GM19239 (cell line): ENCODE data around the gene POLR1A.
A peak's percentile ranks its signal among the peaks of the same experiment; 100 is the strongest.

Experiments used
- DNase-seq: peaks from one replicate; pipeline ENCODE4 v3.0.0; 2011; ENCODE audit warnings: low spot score; ENCODE audit not compliant: insufficient read length
- FAIRE-seq: peaks from 2 replicates; lab custom pipeline; 2011; peaks lifted over from hg19 to GRCh38; lab: Jason Lieb, UNC

Gene POLR1A

DNA sequence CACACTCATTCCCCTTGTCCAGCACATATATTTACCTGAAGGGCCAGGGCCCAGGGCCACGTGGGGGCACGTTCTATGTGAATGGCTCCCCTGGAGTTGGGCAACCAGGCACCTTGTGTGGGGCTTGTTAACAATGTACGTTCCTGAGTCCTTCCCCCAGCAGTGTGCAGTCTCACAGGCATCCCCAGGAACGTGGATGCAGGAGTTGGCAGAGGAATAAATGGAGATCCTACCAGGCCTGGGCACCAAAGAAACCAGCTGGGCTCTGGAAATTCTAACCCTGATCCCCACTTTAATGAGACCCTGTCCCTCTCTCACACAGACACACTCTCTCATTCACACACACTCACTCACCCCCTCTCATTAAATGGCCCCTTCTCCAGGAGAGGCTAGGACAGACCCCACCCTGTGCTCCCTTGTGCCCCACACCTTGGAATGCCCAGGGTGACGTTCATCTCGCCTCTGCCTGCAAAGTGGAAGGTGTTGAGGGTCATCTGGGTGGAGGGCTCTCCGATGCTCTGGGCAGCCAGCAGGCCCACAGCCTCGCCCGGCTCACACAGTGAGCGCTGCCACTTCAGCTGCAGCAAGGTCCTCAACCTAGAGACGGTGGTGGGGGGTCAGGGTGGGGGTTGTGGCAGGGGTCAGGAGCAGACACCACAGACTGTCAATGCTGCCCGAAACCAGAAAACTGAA lies 65.6 kb downstream of the POLR1A start:
- FAIRE-seq (no peak), DNase-seq (no peak)

DNA sequence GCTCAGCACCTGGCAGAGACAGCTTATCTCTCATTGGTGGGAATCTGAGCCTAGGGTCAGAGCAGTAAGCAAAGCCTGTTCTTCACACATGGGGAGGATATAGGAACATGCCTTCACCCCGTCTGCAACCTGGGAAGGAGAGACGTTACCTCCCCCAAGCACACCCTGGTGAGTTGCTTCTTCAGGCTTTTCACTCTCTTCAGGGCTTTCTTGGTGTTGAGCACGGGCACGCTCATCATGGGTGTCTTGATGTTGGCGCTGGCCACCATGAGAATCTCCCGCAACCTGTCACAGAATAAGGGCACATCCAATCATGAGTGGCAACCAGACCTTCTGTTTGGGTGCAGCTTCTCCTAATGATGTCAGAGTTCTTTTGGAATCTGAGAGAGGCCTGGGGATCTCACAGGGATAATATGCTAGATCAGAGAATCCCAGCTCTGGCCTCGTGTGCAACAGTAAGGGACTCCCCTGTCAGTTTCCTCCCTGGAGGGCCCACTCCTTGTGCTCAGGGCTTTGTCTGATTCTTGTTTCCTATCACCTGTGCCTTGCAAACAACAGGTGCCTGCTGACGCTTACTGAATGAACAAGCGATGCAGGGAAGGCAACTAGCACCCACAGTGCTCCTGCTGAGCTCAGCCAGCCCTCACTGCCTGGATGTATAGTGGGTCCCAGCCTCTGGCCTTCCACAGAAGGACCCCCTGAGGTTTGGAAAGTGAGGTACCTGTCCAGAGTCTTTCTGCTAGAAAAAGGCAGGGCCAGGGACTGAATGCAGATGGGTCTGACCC lies 66.3 kb downstream of the POLR1A start:
- DNase-seq (no peak), FAIRE-seq (peak; percentile 33)

DNA sequence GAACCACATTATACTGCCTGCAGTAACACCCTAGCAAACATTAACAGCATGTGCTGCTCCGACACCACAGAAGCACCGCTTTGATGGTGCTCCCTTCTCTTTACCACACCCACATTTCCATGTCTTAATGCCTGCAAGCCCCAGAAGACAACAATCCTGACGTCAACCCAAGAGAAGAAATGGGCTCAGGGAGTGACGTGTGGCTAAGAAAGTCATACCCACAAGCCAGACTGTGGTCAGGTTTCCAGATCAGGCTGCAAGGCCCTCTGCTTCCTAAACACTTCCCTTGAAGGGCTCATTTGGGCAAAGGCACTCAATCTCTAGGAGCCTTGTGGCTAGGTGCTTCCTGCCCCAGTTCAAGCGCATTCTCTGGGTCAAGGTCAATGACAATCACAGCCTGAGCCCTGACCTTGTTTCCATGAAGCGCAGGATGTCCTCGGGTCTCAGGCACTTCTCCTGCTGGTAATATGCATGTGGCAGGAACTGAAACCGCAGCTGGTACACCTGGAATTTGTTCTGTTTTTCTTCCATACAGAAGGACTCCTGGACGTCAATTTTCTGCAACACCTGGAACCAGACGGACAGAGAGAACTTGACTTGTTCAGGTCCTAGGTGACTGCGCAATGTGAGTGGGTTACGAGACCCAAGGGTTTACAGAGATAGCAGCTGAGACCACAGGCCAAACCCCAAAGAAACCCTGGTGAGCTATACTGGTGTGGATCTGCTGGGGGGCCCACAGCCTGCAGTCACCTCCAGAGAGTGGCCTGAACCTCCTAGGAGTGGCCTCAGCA lies 67.2 kb downstream of the POLR1A start:
- FAIRE-seq (peak; percentile 96), DNase-seq (peak; percentile 46)

DNA sequence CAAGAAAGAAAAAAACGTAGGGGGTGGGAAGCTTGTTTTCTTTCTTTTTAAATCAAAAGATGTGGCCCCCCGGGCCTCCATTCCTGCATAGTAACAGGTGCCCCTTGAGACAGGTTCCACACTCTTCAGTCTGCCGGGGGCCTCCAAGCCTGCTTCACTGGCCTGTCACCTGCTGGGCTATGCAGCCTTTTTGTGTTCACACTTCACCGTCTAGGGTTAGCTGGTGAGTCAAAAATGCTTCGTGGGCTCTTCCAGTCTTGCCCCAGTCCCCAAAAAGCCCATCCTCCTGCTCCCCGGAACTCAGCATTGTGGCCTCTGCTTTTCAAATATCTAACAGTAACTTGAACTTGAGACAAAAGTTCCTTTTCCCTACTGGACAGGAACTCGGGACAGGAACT lies 67.9 kb downstream of the POLR1A start:
- DNase-seq: no peak
- no peak for FAIRE-seq

DNA sequence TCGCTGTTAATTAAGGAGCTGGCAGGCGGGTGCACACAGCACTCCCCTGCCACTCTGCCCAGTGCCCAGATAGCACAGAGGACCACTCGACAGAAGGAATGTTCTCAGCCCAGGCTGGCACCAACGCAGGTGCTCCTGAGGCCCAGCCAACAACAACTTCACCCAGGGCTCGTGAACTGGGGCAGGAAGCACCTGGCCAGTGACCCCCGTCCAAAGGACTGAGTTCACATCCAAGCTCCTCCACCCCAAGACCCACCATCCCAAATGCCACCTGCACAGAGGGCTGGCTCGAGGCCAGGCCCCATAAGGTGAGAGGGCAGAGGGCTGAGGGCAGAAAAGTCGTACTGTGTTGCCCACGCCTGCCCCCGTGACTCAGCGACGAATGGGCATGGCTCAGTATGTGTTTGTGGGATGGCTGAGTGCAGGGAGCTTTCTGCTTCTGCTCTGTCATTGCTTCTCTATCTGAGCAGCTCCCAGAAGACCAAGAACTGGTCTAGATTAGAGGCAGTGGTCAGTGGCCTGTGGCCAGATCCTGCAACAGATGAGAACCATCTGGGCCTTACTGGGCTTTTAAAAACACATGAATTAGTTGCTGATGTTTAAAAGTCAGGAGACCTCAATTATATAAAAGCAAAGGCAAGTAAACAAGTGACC lies 68.4 kb downstream of the POLR1A start:
- no peak for FAIRE-seq
- no peak for DNase-seq

DNA sequence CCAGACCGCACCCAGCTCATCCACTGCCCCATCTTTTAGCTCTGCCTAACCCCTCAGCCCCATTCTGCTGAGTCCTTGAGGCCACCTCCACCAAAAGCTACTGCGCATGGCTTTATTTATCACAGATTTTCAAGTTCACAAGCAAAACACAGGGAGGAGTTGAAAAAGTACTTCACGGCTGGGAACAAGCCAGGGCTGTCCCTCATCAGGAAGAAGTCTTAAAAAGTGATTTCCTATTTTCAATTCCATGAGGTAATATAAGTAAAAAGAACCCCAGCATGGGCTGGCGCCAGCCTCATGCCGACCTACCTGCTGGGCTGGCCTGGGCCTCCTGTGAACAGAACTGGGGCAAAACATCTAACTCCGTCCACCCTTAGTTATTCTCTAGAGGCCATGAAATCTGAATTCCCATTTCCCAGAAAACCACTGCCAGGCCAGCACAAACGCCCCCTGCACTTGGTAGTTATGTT lies 69.0 kb downstream of the POLR1A start:
- FAIRE-seq: no peak
- no peak for DNase-seq

DNA sequence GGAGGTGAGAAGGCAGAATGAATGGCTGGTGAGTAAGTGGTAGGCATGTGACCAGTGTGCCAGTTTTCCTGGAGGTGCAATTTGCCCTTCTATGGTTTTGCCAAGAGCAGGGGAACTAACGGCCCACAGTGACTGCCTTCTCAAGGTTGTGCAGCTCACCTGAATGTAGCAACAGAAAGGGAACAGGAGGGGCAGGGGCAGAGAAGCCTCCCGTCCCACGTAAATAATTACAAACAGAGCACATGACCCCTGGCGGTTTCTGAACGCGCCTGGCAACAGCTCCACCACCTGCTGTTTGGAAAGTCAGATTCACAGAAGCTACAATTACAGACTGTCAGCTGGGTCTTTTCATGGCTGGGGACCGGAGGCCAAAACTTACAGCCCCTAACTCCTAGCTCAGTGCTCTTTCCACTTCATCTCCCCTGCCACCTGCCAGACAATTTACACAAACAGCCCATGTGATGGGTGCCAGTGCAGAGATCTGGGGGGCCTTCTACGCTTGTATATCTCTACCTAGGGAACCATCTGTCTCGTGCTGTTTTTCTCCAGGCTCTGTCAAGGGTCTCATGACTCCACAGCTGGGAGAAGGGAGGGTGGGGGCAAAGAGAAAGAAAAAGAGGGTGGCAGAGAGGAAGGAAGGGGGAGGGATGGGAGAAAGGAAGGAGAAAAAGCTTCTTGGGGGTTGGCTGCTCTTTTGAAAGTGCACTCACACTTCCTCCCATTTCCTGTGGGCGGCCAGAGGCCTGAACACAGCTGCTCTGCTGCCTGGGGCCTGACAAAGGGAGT lies 69.6 kb downstream of the POLR1A start:
- FAIRE-seq (peak; percentile 99), DNase-seq (peak; percentile 87)

DNA sequence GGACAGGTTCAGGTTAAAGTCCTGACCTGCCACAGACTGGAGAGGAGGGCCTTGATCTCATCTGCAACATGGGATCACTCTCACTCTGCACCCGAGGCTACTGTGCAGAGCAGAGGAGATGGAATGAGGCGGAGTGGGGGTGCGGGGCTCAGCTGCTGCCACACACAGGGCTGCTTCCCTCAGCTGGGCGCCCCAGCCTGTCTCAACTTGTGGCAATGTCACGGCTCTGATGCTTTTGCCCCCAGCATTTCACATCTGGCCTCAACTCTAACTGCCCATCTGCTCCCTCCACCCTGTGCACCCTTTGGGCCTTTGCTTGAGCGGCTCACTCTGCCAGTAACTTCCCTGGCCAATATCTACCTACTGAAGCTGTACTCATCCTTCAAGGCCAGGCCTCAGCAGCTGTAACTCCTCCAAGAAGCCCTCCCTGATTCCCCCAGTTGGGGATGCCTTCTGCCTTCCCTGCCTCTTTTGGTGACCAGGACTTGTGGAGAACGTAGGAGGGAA lies 70.3 kb downstream of the POLR1A start:
- no peak for DNase-seq
- FAIRE-seq: no peak

DNA sequence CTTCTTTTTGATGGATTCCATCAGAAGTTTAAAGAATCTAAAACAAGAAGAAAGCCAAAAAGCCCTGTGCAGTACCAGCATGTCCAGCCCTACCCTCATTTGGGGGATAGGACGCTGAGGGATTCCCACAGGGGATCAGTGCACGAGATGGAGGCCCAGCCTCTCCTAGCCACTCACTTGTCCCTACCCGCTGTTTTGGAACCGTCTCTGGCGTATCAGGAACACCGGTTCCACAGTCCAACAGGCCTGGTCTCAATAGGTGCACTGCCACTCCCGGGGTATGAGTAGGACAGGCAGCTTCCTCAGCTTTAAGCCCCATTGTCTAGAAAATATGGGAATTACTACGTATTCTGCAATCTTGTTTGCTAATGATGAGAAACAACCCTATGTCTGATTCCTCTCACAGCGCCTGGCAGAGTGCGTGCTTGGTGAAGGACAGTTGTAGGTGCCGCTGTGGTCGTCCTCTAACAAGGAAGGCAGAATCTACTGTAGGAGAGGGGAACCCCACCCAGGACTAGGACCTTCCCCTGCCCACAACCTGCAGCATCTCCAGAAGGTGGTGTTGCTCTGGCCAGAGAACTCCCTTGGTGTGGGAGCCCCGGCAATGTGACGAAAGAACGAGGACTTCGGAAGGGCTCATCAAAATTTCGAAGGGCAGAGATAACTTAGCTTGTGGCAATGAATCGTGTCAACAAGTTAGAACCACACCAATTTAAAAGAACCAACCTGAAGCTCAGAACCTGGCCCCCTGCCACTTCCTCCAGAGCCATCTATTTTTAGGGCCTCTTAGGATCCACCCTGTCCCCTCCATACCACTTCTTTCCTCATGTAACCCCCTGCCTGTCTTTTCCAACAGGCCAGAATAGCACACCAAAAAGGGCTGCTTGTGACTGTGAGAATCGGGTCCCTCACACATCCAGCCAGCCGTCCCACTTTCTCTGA lies 71.7 kb downstream of the POLR1A start:
- FAIRE-seq (no peak), DNase-seq (no peak)

DNA sequence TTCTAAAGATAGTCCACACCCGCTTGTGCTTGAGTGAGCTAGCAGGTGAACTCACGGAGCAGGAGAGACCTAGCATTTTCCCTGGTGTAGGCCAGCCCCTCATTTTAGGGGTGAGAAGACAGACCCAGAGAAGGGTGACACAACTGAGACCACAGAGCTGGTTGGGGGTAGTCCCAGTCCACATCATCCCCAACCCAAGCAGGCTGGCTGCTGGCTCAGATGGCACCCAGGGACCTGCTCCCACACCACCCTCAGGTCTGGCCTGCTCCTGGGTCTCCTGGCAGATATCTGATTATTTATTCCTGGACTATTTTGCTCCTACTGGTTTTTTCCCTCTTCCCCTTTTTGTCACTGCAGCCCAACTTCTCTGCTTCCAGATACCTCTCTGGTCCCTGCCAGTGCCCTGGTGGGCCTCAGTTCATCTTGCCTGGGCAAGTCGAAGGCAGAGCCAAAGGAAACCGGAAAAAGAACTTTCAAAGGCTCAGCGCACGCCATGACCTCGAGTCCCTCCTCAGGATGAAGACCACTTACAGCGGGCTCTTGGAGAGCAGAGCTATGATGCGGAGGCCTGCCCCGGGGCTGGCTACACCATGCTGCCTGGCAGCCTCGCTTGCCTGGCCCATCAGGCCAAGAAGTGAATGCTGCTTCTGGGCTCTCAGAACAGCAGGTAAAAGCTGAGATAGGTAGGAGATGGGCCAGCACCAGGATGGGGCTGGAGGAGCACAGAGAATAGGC lies 72.7 kb downstream of the POLR1A start:
- FAIRE-seq: no peak

DNA sequence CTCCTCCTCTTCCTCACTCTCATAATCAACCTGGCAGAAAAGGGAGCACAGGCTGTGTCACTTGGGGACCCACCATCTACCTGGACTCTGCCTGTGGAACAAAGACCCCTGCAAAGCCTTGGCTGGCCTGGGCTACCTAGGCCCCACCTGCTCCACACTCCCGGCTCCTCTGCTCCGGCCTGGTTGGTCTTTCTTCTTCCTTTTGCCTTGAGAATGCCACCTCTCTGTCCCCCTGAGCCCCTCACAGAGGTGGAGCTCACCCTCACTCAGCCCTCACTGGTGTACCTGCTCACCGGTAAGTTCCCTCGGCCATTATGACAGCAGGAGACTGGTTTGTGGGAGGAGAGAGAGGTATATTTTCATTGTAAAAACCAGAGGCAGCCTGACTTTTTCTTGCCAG lies 74.1 kb downstream of the POLR1A start:
- no peak for FAIRE-seq
- DNase-seq: no peak

More for the DNA sequence above, 72.7 kb downstream of the POLR1A start:
- no peak for DNase-seq

DNA sequence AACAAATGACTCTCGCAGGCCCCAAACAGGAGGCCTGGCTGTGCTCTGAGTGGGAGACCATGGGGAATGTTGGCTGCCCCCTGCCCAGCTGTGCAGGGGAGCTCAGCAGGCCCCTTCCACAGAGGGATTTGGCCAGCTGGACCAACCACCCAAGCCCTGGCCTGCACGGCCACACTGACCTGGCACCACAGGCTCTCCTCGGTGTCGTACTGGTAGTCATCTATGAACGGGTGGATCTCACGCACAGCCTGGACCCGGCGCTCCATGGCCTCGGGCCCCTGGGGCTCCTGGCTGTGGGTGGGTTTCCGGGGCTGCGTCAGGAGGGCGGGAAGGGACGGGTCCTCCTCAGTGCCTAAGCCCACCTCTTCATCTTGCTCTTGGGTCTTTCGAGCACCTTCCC lies 74.5 kb downstream of the POLR1A start:
- FAIRE-seq: no peak

DNA sequence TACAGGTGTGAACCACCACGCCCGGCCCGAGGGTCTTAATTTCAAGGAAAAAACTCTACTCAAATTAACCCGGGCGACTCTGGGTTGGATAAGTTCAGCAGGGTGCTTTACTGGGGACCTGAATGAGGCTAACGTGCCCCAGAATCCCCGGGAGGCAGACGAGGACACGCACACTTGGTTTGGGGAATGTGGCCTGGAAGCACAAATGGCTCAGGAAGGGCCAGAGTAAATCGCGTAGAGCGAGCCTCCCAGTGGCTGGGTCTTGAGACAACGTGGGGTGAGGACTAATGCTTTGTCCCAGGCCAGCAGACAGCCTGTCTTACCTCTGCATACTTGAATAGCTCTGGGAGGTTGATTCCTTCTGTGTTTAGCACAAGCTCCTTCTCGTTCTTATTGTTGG lies 75.8 kb downstream of the POLR1A start:
- no peak for DNase-seq
- FAIRE-seq: no peak

More for the DNA sequence above, 74.5 kb downstream of the POLR1A start:
- DNase-seq: no peak

DNA sequence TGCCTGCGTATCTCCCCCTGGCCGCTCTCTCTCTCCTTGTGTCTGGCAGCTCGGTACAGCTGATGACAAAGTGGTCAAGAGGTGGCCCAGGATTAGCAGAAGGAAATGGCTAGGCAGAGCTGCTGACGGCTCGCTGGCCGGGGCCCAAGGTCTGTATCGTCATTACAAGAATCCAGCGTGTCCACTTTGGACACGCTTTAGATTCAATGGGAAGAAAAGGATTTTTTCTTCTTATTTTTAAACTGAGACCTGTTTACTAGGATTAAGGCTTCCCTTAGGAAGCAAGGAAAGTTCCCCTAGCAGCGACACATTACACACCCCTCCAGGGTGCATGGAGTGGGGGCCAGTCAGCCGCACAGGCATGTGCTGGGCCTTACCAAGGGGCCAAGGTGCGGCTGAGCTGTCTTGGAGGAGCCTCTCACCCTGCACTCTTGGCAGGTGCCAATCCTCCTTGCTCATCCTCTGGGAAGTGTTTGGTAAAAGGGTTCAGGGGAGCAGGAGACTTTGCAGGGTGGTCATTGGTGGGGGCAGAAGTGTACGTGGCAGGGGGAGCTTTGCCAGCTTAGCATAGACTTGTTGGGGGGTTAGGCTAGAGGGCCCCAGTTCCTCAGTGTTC lies 76.8 kb downstream of the POLR1A start:
- DNase-seq (no peak), FAIRE-seq (no peak)

DNA sequence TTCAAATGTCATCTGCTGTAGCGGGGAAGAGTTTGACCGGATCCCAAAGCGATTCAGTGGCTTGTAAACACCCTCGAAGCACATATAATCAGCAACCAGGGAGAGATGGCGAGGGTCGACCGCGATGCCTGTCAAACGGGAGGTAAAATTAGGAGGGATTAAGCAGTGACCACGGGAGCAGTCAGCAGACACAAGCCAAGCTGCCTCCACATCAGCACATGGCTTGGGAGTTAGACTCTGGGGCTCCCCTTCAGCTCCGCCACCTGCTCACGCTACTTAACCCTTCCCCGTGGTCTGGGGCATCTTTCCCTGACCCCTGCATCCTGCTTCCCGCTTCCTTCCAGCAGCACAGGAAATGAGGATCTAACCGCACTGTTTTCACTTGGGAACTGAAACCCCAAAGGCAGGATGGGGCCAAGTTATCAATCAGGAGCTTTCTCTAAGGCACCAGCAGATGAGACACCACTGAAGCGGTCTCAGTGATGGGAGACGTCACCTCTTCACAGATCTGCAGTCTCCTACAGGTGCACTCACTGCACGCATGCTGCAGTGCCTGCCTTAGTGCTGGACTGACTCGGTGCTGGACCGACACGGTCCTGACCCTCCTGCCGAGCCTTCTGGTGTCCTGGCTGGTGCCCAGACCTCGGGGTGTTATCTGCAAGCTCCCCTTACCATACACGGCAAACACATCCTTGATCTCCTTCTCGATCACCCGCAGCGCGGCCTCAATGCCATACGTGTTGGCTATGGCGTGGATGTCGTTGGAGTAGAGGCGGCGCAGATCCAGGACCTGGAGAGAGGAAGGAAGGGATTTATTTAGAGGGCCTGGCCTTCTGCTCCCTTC lies 77.5 kb downstream of the POLR1A start:
- no peak for FAIRE-seq
- DNase-seq: no peak

DNA sequence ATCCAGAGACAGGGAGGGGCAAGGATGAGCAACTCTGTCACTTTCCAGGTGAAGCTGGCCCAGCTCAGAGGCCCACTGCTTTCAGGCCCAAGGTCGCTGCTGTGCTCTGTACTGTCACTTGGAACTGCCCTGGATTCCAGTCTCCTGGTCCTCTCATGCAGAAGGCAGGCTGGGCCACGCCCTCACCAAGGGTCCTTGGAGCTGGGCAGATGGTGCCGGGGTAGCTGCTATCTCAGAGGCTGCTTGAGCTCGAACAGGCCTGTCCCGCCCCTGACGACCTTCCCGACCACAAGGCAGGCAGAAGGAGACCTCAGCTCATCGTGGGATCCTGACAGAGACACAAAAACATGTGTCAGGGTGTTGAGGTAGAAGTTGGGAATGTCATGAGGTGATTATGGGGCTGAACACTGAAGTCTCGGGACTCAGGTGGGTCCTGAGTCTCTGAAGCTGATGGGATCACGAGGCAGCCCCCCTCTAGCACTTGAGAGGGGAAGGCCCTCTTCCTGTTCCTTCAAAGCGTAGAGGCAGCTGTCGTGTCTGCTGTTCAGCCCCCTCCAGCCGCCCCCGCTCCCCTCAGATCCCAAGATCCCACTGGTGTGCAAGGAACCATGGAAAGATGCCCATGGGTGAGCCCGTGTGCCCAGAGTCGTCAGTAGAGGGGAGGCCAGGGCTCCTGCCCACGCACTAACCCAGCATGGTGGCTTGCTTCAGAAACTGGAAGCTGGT lies 78.3 kb downstream of the POLR1A start:
- FAIRE-seq: no peak

More for the DNA sequence above, 78.3 kb downstream of the POLR1A start:
- DNase-seq: no peak
